Fibroblast of upper back skin (primary cell): ENCODE data around the gene TULP4.
"Not testable (repeated sequence)": the region's sequence is repeated elsewhere in the genome, so short reads cannot be mapped to it uniquely, and the experiment has no call there.

Experiments
- DNase-seq: peaks from one replicate; pipeline ENCODE4 v3.0.0-alpha.2; 2013

The TULP4 gene

GRCh38 chr6:158422629-158423238 is 110.5 kb downstream of the TULP4 start:
- DNase-seq = no peak

GRCh38 chr6:158431036-158431435 is 118.8 kb downstream of the TULP4 start:
- DNase-seq = no peak

- no peak for DNase-seq
Observed at GRCh38 chr6:158431560-158431959, 119.3 kb downstream of the TULP4 start.

- DNase-seq = no peak
Observed at GRCh38 chr6:158437571-158437970, 125.3 kb downstream of the TULP4 start.

GRCh38 chr6:158438226-158438625 is 126.0 kb downstream of the TULP4 start:
- DNase-seq = no peak

- no peak for DNase-seq
Observed at GRCh38 chr6:158439255-158439654, 127.0 kb downstream of the TULP4 start.

GRCh38 chr6:158441716-158442215 is 129.5 kb downstream of the TULP4 start:
- DNase-seq = no peak

GRCh38 chr6:158442306-158442705 is 130.0 kb downstream of the TULP4 start:
- DNase-seq = no peak

- DNase-seq = no peak
Observed at GRCh38 chr6:158445426-158446085, 133.3 kb downstream of the TULP4 start.

- no peak for DNase-seq
Observed at GRCh38 chr6:158448856-158449255, 136.6 kb downstream of the TULP4 start.

GRCh38 chr6:158452191-158452590 is 139.9 kb downstream of the TULP4 start:
- DNase-seq = no peak

GRCh38 chr6:158457131-158457530 is 144.9 kb downstream of the TULP4 start:
- no peak for DNase-seq

- peak; percentile 37 for DNase-seq
Observed at GRCh38 chr6:158457616-158458278, 145.5 kb downstream of the TULP4 start.

GRCh38 chr6:158459726-158460125 is 147.5 kb downstream of the TULP4 start:
- DNase-seq = no peak

GRCh38 chr6:158460602-158461169 is 148.4 kb downstream of the TULP4 start:
- peak; percentile 66 for DNase-seq

- no peak for DNase-seq
Observed at GRCh38 chr6:158461954-158462353, 149.7 kb downstream of the TULP4 start.

- DNase-seq = no peak
Observed at GRCh38 chr6:158464483-158464882, 152.2 kb downstream of the TULP4 start.

GRCh38 chr6:158465257-158465656 is 153.0 kb downstream of the TULP4 start:
- no peak for DNase-seq

GRCh38 chr6:158465747-158466146 is 153.5 kb downstream of the TULP4 start:
- DNase-seq = no peak

- DNase-seq = no peak
Observed at GRCh38 chr6:158467923-158468322, 155.7 kb downstream of the TULP4 start.

GRCh38 chr6:158468666-158469065 is 156.4 kb downstream of the TULP4 start:
- DNase-seq = no peak

GRCh38 chr6:158470023-158470422 is 157.8 kb downstream of the TULP4 start:
- not testable (repeated sequence) for DNase-seq

GRCh38 chr6:158471339-158471738 is 159.1 kb downstream of the TULP4 start:
- no peak for DNase-seq

- no peak for DNase-seq
Observed at GRCh38 chr6:158472447-158472846, 160.2 kb downstream of the TULP4 start.
